Gastroesophageal sphincter (tissue), 4 donors: Measurements from ENCODE around the gene SERPINA3. TPM values are rescaled to one million over a fixed set of nuclear protein-coding genes. Genes with fewer than 3 reads are reported as not detected.

ENCODE experiments used
- ATAC-seq: fragments of 150-250 bp; one replicate; pipeline ENCODE4 v1.9.1; 2016; ENCODE audit warnings: mild to moderate bottlenecking, moderate library complexity
- H3K27ac ChIP-seq, 4 donors: fragments of 200-600 bp; sonication (generic) in 3 of 4; 1 replicate in 3 of 4; 2 replicates in 1 of 4; pipeline ENCODE4 v1.5.1; 2016 to 2019
- H3K27me3 ChIP-seq: fragments of 200-600 bp; sonication (generic); one replicate; pipeline ENCODE4 v1.5.1; 2019
- H3K36me3 ChIP-seq, 2 donors: fragments of 200-600 bp; sonication (generic); one replicate each; pipeline ENCODE4 v1.5.1; 2019; ENCODE audit warnings: control low read depth in 1 of 2
- H3K4me1 ChIP-seq, 3 donors: fragments of 200-600 bp; sonication (generic); 1 replicate in 2 of 3; 2 replicates in 1 of 3; pipeline ENCODE4 v1.5.1; 2016 to 2019; ENCODE audit warnings: control low read depth in 2 of 3
- H3K4me3 ChIP-seq, 2 donors: fragments of 200-600 bp; sonication (generic); one replicate each; pipeline ENCODE4 v1.5.1; 2019; ENCODE audit warnings: mild to moderate bottlenecking in 1 of 2, moderate library complexity in 1 of 2
- H3K9me3 ChIP-seq, 3 donors: fragments of 200-600 bp; sonication (generic); one replicate each; pipeline ENCODE4 v1.5.1; 2017 to 2019; ENCODE audit warnings: control low read depth in 2 of 3
- CTCF ChIP-seq, 4 experiments: fragments of 200-600 bp in 2 of 4; fragments of 450-650 bp in 2 of 4; sonication (generic) in 1 of 4; IDR thresholded peaks; one replicate each; pipeline ENCODE4 v1.5.1; 2017 to 2019; ENCODE audit warnings: antibody characterized with exemption in 4 of 4, mild to moderate bottlenecking in 2 of 4, moderate library complexity in 2 of 4
- EP300 ChIP-seq: sonication (generic); formaldehyde crosslinking; IDR thresholded peaks from one replicate; pipeline ENCODE4 v1.6.1; 2017; ENCODE audit warnings: antibody characterized with exemption, mild to moderate bottlenecking
- POLR2A ChIP-seq, 2 donors: fragments of 450-650 bp; IDR thresholded peaks; one replicate each; pipeline ENCODE4 v1.6.1; 2017; ENCODE audit warnings: antibody characterized with exemption in 2 of 2, mild to moderate bottlenecking in 2 of 2, moderate library complexity in 1 of 2
- POLR2AphosphoS5 ChIP-seq: sonication (generic); formaldehyde crosslinking; IDR thresholded peaks from one replicate; pipeline ENCODE4 v1.6.1; 2017; ENCODE audit warnings: antibody characterized with exemption
- WGBS, 2 donors: methylation state at CpG; one replicate each; pipeline ENCODE4 v1.1.5; 2018; ENCODE audit warnings: low coverage in 1 of 2; 5-methylcytosine and 5-hydroxymethylcytosine counted together
- total RNA-seq, 4 donors: library from RNA; depleted of rRNA; stranded (reverse); fragments of >200 nt; gene quantifications; one replicate each; pipeline ENCODE4 v1.1.0, GENCODE V29; 2016

SERPINA3 gene
- total RNA-seq, 4 donors from 2014 or later, result 58.4 to 263 (median 215) TPM

- Histone ChIP-seq H3K4me3 (no peak overlapping the region), H3K27me3 (peaks cover 22% of the 10 kb centered on the region), H3K36me3 (no peaks in the 10 kb centered on the region), H3K27ac (no peak overlapping the region), H3K4me1 (no peaks in the 10 kb centered on the region), H3K9me3 (no peaks in the 10 kb centered on the region)
- TF ChIP-seq EP300 (no peak), POLR2AphosphoS5 (no peak), CTCF (IDR thresholded peaks at IDR 0.05) (no peak), POLR2A (IDR thresholded peaks at IDR 0.05) (no peak)
- WGBS, 2 donors, result 36 to 43% methylated on average over 5 to 6 of the region's 8 CpGs
- ATAC-seq, result no peak
Observed at GRCh38 chr14:94660306-94660946, 48.2 kb downstream of the SERPINA3 start.

GRCh38 chr14:94663538-94663937, 51.3 kb downstream of the SERPINA3 start:
- no peak for ATAC-seq
- Histone ChIP-seq H3K27ac (no peak overlapping the region), H3K4me1 (no peaks in the 10 kb centered on the region), H3K27me3 (peaks cover 22% of the 10 kb centered on the region), H3K36me3 (no peaks in the 10 kb centered on the region), H3K4me3 (no peak overlapping the region), H3K9me3 (no peaks in the 10 kb centered on the region)
- 59 to 77% methylated on average over 2 of the region's 2 CpGs for WGBS, 2 donors
- no peak for TF ChIP-seq POLR2AphosphoS5
- TF ChIP-seq CTCF (IDR thresholded peaks at IDR 0.05), result no peak

- TF ChIP-seq CTCF (IDR thresholded peaks at IDR 0.05), result no peak
- TF ChIP-seq EP300, result no peak
- TF ChIP-seq POLR2AphosphoS5, result no peak
- TF ChIP-seq POLR2A (IDR thresholded peaks at IDR 0.05), result no peak
- WGBS, 2 donors, result 63 to 83% methylated on average over 7 to 8 of the region's 11 CpGs
Observed at GRCh38 chr14:94663965-94664704, 51.9 kb downstream of the SERPINA3 start.

DNA sequence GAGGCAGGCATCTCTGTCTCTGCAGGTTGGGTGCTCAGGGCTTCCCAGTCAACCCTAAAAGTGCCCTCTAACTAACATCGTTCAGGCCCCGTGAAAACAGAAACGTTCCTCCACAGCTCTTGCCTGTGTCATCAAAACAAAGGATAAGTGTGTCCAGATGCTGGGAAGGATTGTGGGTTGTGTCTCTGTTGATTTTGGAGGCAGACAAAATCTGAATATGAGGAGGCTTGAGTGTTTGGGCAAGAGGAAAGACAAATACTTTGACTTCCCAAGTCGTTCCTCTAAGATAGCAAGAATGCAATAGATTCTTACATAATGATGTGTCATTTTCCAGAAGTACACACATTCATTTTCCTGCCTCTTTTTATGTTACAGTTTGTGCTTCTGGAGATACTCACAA, 52.9 kb downstream of the SERPINA3 start:
- TF ChIP-seq POLR2A (IDR thresholded peaks at IDR 0.05) (no peak), CTCF (IDR thresholded peaks at IDR 0.05) (no peak), EP300 (no peak), POLR2AphosphoS5 (no peak)
- no peak overlapping the region for H3K27ac ChIP-seq
- ATAC-seq, result no peak
- H3K4me3 ChIP-seq, result no peak overlapping the region
- no peaks in the 10 kb centered on the region for H3K36me3 ChIP-seq
- H3K9me3 ChIP-seq, result no peaks in the 10 kb centered on the region
- H3K27me3 ChIP-seq, result peaks cover 22% of the 10 kb centered on the region
- WGBS, 2 donors, result 26 to 28% methylated on average over 3 of the region's 4 CpGs
- no peaks in the 10 kb centered on the region for H3K4me1 ChIP-seq

More at GRCh38 chr14:94663965-94664704, 51.9 kb downstream of the SERPINA3 start:
- Histone ChIP-seq H3K27me3 (peaks cover 22% of the 10 kb centered on the region), H3K27ac (no peak overlapping the region), H3K4me1 (no peaks in the 10 kb centered on the region), H3K36me3 (no peaks in the 10 kb centered on the region), H3K4me3 (no peak overlapping the region), H3K9me3 (no peaks in the 10 kb centered on the region)
- no peak for ATAC-seq

DNA sequence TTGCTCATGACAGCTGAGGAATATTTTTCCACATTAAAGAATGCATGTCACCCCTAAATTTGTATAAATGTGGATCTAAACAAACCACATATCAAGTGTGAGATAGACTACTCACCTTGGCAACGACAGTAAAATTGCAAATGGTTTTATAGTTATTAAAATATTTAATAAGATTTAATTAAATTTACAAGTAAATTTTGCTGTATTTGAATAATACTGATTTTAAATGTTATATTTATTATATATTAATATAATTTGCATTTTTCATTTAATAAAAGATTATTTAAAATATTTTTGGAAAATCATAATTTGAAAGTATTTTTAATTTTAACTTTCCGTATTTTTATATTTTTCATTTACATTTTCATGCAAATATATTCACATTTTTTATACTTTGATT, 53.4 kb downstream of the SERPINA3 start:
- Histone ChIP-seq H3K27me3 (peaks cover 20% of the 10 kb centered on the region), H3K4me3 (no peak overlapping the region), H3K4me1 (no peaks in the 10 kb centered on the region), H3K9me3 (no peaks in the 10 kb centered on the region), H3K36me3 (no peaks in the 10 kb centered on the region), H3K27ac (no peak overlapping the region)
- WGBS, 2 donors, result 70 to 77% methylated on average over 2 of the region's 2 CpGs
- no peak for ATAC-seq
- TF ChIP-seq POLR2AphosphoS5 (no peak), EP300 (no peak), POLR2A (IDR thresholded peaks at IDR 0.05) (no peak), CTCF (IDR thresholded peaks at IDR 0.05) (no peak)
